H1 (cell line): ENCODE results near the gene INTS2. TPM values are rescaled to one million over a fixed set of nuclear protein-coding genes. Genes with fewer than 3 reads are reported as not detected.

ENCODE experiments used
- CTCF ChIA-PET: fragments of 300-600 bp; sonication (Branson Sonifier 250); formaldehyde crosslinking; loops from one replicate; lab custom pipeline; 2021; ENCODE audit not compliant: partially characterized antibody; lab: Charles Lee
- POLR2A ChIA-PET: fragments of 300-600 bp; sonication (Branson Sonifier 250); formaldehyde crosslinking; loops from one replicate; lab custom pipeline; 2021; ENCODE audit warnings: inconsistent platforms; ENCODE audit not compliant: partially characterized antibody; lab: Charles Lee
- DNase-seq, 2 experiments: peaks; one replicate each; pipeline versions ENCODE4 v3.0.0 to v3.0.0-alpha.2; 2010 to 2022; ENCODE audit warnings: low spot score in 2 of 2, low read depth in 1 of 2, mixed read lengths in 1 of 2
- FAIRE-seq: peaks from 2 replicates; lab custom pipeline; 2011; peaks lifted over from hg19 to GRCh38; lab: Jason Lieb, UNC
- H2AFZ ChIP-seq: 2 replicates; pipeline ENCODE4 v1.8.1; 2012; ENCODE audit warnings: low read length, inconsistent platforms
- H2AK5ac ChIP-seq: 2 replicates; pipeline ENCODE4 v1.6.1; 2013; ENCODE audit warnings: low read depth, low read length
- H2BK120ac ChIP-seq: replicated peaks from 2 replicates; pipeline ENCODE3; 2013; ENCODE audit warnings: low read depth, low read length, inconsistent platforms
- H2BK12ac ChIP-seq: 2 replicates; pipeline ENCODE4 v1.6.1; 2013; ENCODE audit warnings: low read depth, low read length
- H2BK15ac ChIP-seq: 2 replicates; pipeline ENCODE4 v1.6.1; 2013; ENCODE audit warnings: low read length
- H2BK20ac ChIP-seq: 2 replicates; pipeline ENCODE4 v1.6.1; 2013; ENCODE audit warnings: low read length
- H2BK5ac ChIP-seq: 2 replicates; pipeline ENCODE4 v1.6.1; 2013; ENCODE audit warnings: low read depth, low read length
- H3K14ac ChIP-seq: 2 replicates; pipeline ENCODE4 v1.6.1; 2013; ENCODE audit warnings: inconsistent platforms; ENCODE audit not compliant: insufficient read length
- H3K18ac ChIP-seq: 2 replicates; pipeline ENCODE4 v1.6.1; 2013; ENCODE audit warnings: low read length; ENCODE audit errors: extremely low read depth
- H3K23ac ChIP-seq: 2 replicates; pipeline ENCODE4 v1.6.1; 2013; ENCODE audit warnings: inconsistent platforms; ENCODE audit not compliant: insufficient read length
- H3K23me2 ChIP-seq: 2 replicates; pipeline ENCODE4 v1.6.1; 2013; ENCODE audit warnings: low read depth, low read length
- H3K27ac ChIP-seq: 2 replicates; pipeline ENCODE4 v1.6.1; 2011; ENCODE audit warnings: low read depth, low read length, inconsistent platforms
- H3K27me3 ChIP-seq, 4 experiments: replicated peaks in 1 of 4; 1 replicate in 1 of 4; 2 replicates in 3 of 4; pipeline versions ENCODE4 v1.6.1 to v1.8.1; 2011 to 2013; ENCODE audit warnings: low read length in 3 of 4, mild to moderate bottlenecking in 3 of 4, inconsistent platforms in 2 of 4, mixed read lengths in 2 of 4, moderate library complexity in 1 of 4; ENCODE audit not compliant: control insufficient read depth in 3 of 4, insufficient read depth in 3 of 4; ENCODE audit errors: extremely low read depth in 1 of 4
- H3K36me3 ChIP-seq, 4 experiments: 2 replicates each; pipeline versions ENCODE4 v1.6.1 to v1.8.1; 2011 to 2013; ENCODE audit warnings: mild to moderate bottlenecking in 4 of 4, low read length in 3 of 4, moderate library complexity in 2 of 4, control low read depth in 1 of 4, inconsistent platforms in 1 of 4; ENCODE audit not compliant: insufficient read depth in 4 of 4, control insufficient read depth in 2 of 4
- H3K4ac ChIP-seq: replicated peaks from 2 replicates; pipeline ENCODE3; 2013; ENCODE audit warnings: low read length, low read depth, mixed read lengths, inconsistent platforms; ENCODE audit not compliant: insufficient read length
- H3K4me1 ChIP-seq, 4 experiments: replicated peaks in 1 of 4; 1 replicate in 1 of 4; 2 replicates in 3 of 4; pipeline versions ENCODE4 v1.6.1 to v1.8.1; 2011 to 2013; ENCODE audit warnings: low read length in 3 of 4, inconsistent platforms in 2 of 4, mixed read lengths in 1 of 4; ENCODE audit not compliant: insufficient read depth in 4 of 4, control insufficient read depth in 3 of 4
- H3K4me2 ChIP-seq, 2 experiments: 2 replicates each; pipeline versions ENCODE4 v1.6.1 to v1.8.1; 2011 to 2013; ENCODE audit warnings: low read depth in 2 of 2, low read length in 2 of 2, control low read depth in 1 of 2, inconsistent platforms in 1 of 2, mild to moderate bottlenecking in 1 of 2; ENCODE audit not compliant: insufficient read depth in 1 of 2
- H3K4me3 ChIP-seq, 4 experiments: fragments of 200-600, 300-600 bp in 1 of 4; sonication (generic), shearing (Covaris generic), sonication (Bioruptor Twin) in 1 of 4; 2 replicates each; pipeline versions ENCODE4 v1.5.1 to v1.8.1; 2011 to 2016; ENCODE audit warnings: low read length in 4 of 4, low read depth in 3 of 4, control low read depth in 2 of 4, inconsistent platforms in 2 of 4, mild to moderate bottlenecking in 2 of 4, mixed read lengths in 1 of 4, moderate library complexity in 1 of 4; ENCODE audit not compliant: insufficient read depth in 2 of 4; ENCODE audit errors: extremely low read depth in 1 of 4
- H3K56ac ChIP-seq: replicated peaks from 2 replicates; pipeline ENCODE3; 2013; ENCODE audit warnings: low read depth, mild to moderate bottlenecking, mixed read lengths, low read length, inconsistent platforms; ENCODE audit not compliant: insufficient read length
- H3K79me1 ChIP-seq: 2 replicates; pipeline ENCODE4 v1.6.1; 2013; ENCODE audit warnings: low read depth, low read length, control low read depth
- H3K79me2 ChIP-seq, 2 experiments: 2 replicates each; pipeline versions ENCODE4 v1.6.1 to v1.8.1; 2012 to 2013; ENCODE audit warnings: low read length in 2 of 2, mild to moderate bottlenecking in 2 of 2, inconsistent platforms in 1 of 2; ENCODE audit not compliant: insufficient read depth in 2 of 2, control insufficient read depth in 1 of 2
- H3K9ac ChIP-seq, 4 experiments: replicated peaks in 1 of 4; 1 replicate in 1 of 4; 2 replicates in 3 of 4; pipeline versions ENCODE4 v1.6.1 to v1.8.1; 2011 to 2013; ENCODE audit warnings: low read depth in 3 of 4, low read length in 3 of 4, control low read depth in 2 of 4, mild to moderate bottlenecking in 2 of 4, moderate library complexity in 2 of 4, inconsistent platforms in 1 of 4; ENCODE audit errors: extremely low read depth in 1 of 4
- H3K9me3 ChIP-seq, 2 experiments: 2 replicates each; pipeline versions ENCODE4 v1.6.1 to v1.8.1; 2012 to 2013; ENCODE audit warnings: mild to moderate bottlenecking in 2 of 2, moderate library complexity in 2 of 2, control low read depth in 1 of 2, inconsistent platforms in 1 of 2, low read depth in 1 of 2, low read length in 1 of 2, mixed read lengths in 1 of 2; ENCODE audit not compliant: insufficient read depth in 2 of 2
- H4K20me1 ChIP-seq, 2 experiments: replicated peaks in 1 of 2; 2 replicates each; pipeline versions ENCODE3 to v1.8.1; 2011 to 2013; ENCODE audit warnings: inconsistent platforms in 2 of 2, low read length in 2 of 2, mild to moderate bottlenecking in 1 of 2; ENCODE audit not compliant: insufficient read depth in 2 of 2, control insufficient read depth in 1 of 2
- H4K5ac ChIP-seq: 2 replicates; pipeline ENCODE4 v1.6.1; 2013; ENCODE audit warnings: low read length, low read depth, mixed read lengths, inconsistent platforms; ENCODE audit not compliant: insufficient read length
- H4K8ac ChIP-seq: 2 replicates; pipeline ENCODE4 v1.8.0; 2013; ENCODE audit warnings: mild to moderate bottlenecking, moderate library complexity, low read length, inconsistent platforms; ENCODE audit not compliant: insufficient read depth; ENCODE audit errors: extremely low read depth
- H4K91ac ChIP-seq: replicated peaks from 2 replicates; pipeline ENCODE3; 2013; ENCODE audit warnings: low read length, mixed read lengths, inconsistent platforms; ENCODE audit not compliant: insufficient read length
- CHD1 ChIP-seq: IDR thresholded peaks from 2 replicates; pipeline ENCODE4 v1.6.1; 2012; ENCODE audit warnings: low read depth, low read length, improper control_type of control experiment
- EZH2 ChIP-seq: fragments of 200-600 bp; sonication (generic); IDR thresholded peaks from 2 replicates; pipeline ENCODE4 v1.7.1; 2012; ENCODE audit warnings: low read depth, mild to moderate bottlenecking, moderate library complexity, low read length, inconsistent platforms; ENCODE audit not compliant: severe bottlenecking
- JUND ChIP-seq: IDR thresholded peaks from 2 replicates; pipeline ENCODE4 v1.6.1; 2011; ENCODE audit warnings: mild to moderate bottlenecking, improper control_type of control experiment, low read length
- KDM4A ChIP-seq: IDR thresholded peaks from one replicate; pipeline ENCODE4 v1.7.1; 2012; ENCODE audit warnings: low read depth, mild to moderate bottlenecking, moderate library complexity, low read length, inconsistent platforms; ENCODE audit not compliant: severe bottlenecking
- RBBP5 ChIP-seq: IDR thresholded peaks from 2 replicates; pipeline ENCODE4 v1.7.1; 2012; ENCODE audit warnings: low read depth, mild to moderate bottlenecking, inconsistent platforms, low read length, moderate library complexity, borderline replicate concordance
- TCF12 ChIP-seq: IDR thresholded peaks from 2 replicates; pipeline ENCODE4 v1.6.1; 2011; ENCODE audit warnings: low read depth, mild to moderate bottlenecking, low read length
- WGBS, 2 experiments: shearing (Covaris generic) in 1 of 2; methylation state at CpG; one replicate each; pipeline versions ENCODE4 v1.1.6 to v1.1.7; 2013 to 2015; ENCODE audit warnings: low lambda C conversion rate in 2 of 2, mixed read lengths in 2 of 2, inconsistent platforms in 1 of 2, low coverage in 1 of 2, missing lambda C conversion rate in 1 of 2; ENCODE audit not compliant: insufficient replicate concordance in 2 of 2, insufficient coverage in 1 of 2, insufficient read length in 1 of 2; ENCODE audit errors: extremely low coverage in 1 of 2, missing lambda C conversion rate in 1 of 2; 5-methylcytosine and 5-hydroxymethylcytosine counted together
- polyA plus RNA-seq, 7 experiments: library from polyadenylated mRNA; depleted of rRNA in 3 of 7; stranded (reverse) in 5 of 7; unstranded in 2 of 7; fragments of >200 nt in 5 of 7; fragments of 200-250 nt in 2 of 7; gene quantifications; 1 replicate in 5 of 7; 2 replicates in 1 of 7; 4 replicates in 1 of 7; pipeline versions ENCODE4 v1.2.1 to v1.2.3, GENCODE V29; 2011 to 2013; ENCODE audit warnings: missing spikeins in 2 of 7, mixed read lengths in 2 of 7
- total RNA-seq: library from RNA; stranded (reverse); fragmentation: NEBNext Ultra II Directional; extraction: Animal tissue kit (Norgen Biotek cat#: 25700); gene quantifications from 2 replicates; pipeline ENCODE4 v1.2.1, GENCODE V29; 2021
- TF ChIP-seq, protein P1 (sequence below): IDR thresholded peaks from 2 replicates; pipeline ENCODE4 v1.6.1; 2012; ENCODE audit warnings: low read length, inconsistent platforms

INTS2 gene
- total and polyA plus RNA-seq, 2 of the 8 experiments (the other 6 are each of a cell fraction or from before 2014, with no cell fraction given): 9.4 to 21.8 TPM

- no peak overlapping the region for H3K56ac ChIP-seq
These were observed 58.6 kb downstream of the INTS2 start for GRCh38 chr17:61869138-61869537.

More at GRCh38 chr17:61869138-61869537, 58.6 kb downstream of the INTS2 start:
- H3K27me3 ChIP-seq: peaks cover 0 to 1% (median 0%) of the 10 kb centered on the region in 4 experiments; a peak in 1 of 7 replicates
- no peak overlapping the region for H2BK15ac ChIP-seq
- no peaks in the 10 kb centered on the region for H3K4me1 ChIP-seq
- no peak for DNase-seq
- no peaks in the 10 kb centered on the region for H3K79me2 ChIP-seq
- no peaks in the 10 kb centered on the region for H3K9me3 ChIP-seq
- H3K9ac ChIP-seq: no peak overlapping the region
- H3K14ac ChIP-seq: no peak overlapping the region
- no peak overlapping the region for H2BK20ac ChIP-seq
- H3K4ac ChIP-seq: no peak overlapping the region
- H3K27ac ChIP-seq: no peak overlapping the region
- ChIA-PET CTCF (no interaction called here), POLR2A (interaction anchor here (1.3 kb wide), 1 partner anchor 14 kb away, joined by 3 read pairs; no protein-coding TSS in a partner anchor)
- no peak overlapping the region for H3K4me3 ChIP-seq
- H3K23ac ChIP-seq: no peak overlapping the region
- H4K8ac ChIP-seq: no peak overlapping the region
- 83% methylated on average over 3 of the region's 3 CpGs; no CpG with 5 or more reads in 1 of the 2 experiments for WGBS, 2 experiments
- no peak overlapping the region for H4K91ac ChIP-seq
- H2AFZ ChIP-seq: no peak overlapping the region
- H3K4me2 ChIP-seq: no peak overlapping the region
- H2BK5ac ChIP-seq: no peak overlapping the region
- no peaks in the 10 kb centered on the region for H3K79me1 ChIP-seq
- no peak overlapping the region for H2BK12ac ChIP-seq
- peaks cover 0 to 25% (median 11%) of the 10 kb centered on the region in 4 experiments; a peak in 5 of 8 replicates for H3K36me3 ChIP-seq
- H4K5ac ChIP-seq: no peak overlapping the region
- TF ChIP-seq KDM4A (no peak), RBBP5 (no peak), CHD1 (no peak), JUND (no peak), EZH2 (no peak), TCF12 (no peak)
- TF ChIP-seq, protein P1, sequence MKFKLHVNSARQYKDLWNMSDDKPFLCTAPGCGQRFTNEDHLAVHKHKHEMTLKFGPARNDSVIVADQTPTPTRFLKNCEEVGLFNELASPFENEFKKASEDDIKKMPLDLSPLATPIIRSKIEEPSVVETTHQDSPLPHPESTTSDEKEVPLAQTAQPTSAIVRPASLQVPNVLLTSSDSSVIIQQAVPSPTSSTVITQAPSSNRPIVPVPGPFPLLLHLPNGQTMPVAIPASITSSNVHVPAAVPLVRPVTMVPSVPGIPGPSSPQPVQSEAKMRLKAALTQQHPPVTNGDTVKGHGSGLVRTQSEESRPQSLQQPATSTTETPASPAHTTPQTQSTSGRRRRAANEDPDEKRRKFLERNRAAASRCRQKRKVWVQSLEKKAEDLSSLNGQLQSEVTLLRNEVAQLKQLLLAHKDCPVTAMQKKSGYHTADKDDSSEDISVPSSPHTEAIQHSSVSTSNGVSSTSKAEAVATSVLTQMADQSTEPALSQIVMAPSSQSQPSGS: no peak
- no peak overlapping the region for H3K18ac ChIP-seq
- no peak overlapping the region for H2BK120ac ChIP-seq
- H3K23me2 ChIP-seq: no peaks in the 10 kb centered on the region
- no peaks in the 10 kb centered on the region for H4K20me1 ChIP-seq
- no peak for FAIRE-seq
- no peak overlapping the region for H2AK5ac ChIP-seq
